ENCODE results near the gene SPON1. TPM values are rescaled to one million over a fixed set of nuclear protein-coding genes. Genes with fewer than 3 reads are reported as not detected.
"Not testable (repeated sequence)": the region's sequence is repeated elsewhere in the genome, so short reads cannot be mapped to it uniquely, and the experiment has no call there.

Gene SPON1
- total and polyA plus RNA-seq, 11 donors, result 1.6 to 20.0 (median 6.8) TPM

DNA sequence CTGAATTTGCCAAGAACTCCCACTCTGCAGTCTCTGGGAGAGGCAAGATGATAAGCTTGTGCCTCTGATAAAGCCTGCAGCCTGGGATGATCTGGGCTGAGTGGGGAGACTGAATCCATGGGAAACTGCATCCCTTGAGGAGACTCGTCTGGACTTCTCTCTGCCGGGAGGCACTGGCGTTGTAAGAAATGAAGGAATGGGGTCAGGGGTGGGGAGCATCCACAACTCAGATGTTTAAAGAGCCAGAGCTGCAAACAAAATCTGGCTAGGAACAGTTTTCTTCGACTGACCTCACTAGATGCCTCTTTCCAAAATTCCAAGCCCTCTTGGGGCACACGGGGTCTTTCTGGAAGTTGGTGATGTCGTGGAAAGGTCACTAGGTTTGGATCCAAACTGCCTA lies 64.4 kb downstream of the SPON1 start:
- peaks cover 0 to 25% (median 0%) of the 10 kb centered on the region in 9 donors for H3K27me3 ChIP-seq
- DNase-seq (peak in 3 of 5 donors; percentile 53 to 63 (median 59)), ATAC-seq (peak in 3 of 4 donors; percentile 66 to 74 (median 73))
- no peak for TF ChIP-seq POLR2A (IDR thresholded peaks at IDR 0.05)
- no peak for TF ChIP-seq CTCF (IDR thresholded peaks at IDR 0.05)
- H3K9me3 ChIP-seq, result no peaks in the 10 kb centered on the region
- H3K27ac ChIP-seq, result peak overlapping the region in 6 of 12 donors; percentile 6 to 58 (median 46)
- H3K4me3 ChIP-seq, result no peak overlapping the region
- H3K36me3 ChIP-seq, result no peaks in the 10 kb centered on the region
- 40 to 57% (median 49%) methylated on average over 6 of the region's 6 CpGs for WGBS, 4 donors
- intact Hi-C loops (cut with DNase I), result no loop called here
- H3K4me1 ChIP-seq, result peaks cover 0 to 35% (median 9%) of the 10 kb centered on the region in 12 donors

- 76 to 92% (median 88%) methylated on average over 1 of the region's 1 CpG for WGBS, 4 donors
- Histone ChIP-seq H3K4me1 (peaks cover 0 to 35% (median 9%) of the 10 kb centered on the region in 12 donors), H3K27me3 (peaks cover 0 to 25% (median 0%) of the 10 kb centered on the region in 9 donors), H3K36me3 (no peaks in the 10 kb centered on the region), H3K27ac (peak overlapping the region in 3 of 12 donors; percentile 14 to 58 (median 34)), H3K4me3 (no peak overlapping the region), H3K9me3 (no peaks in the 10 kb centered on the region)
- no peak for ATAC-seq
- intact Hi-C loops (cut with DNase I), result no loop called here
- TF ChIP-seq CTCF (IDR thresholded peaks at IDR 0.05) (no peak), POLR2A (IDR thresholded peaks at IDR 0.05) (no peak)
- no peak for DNase-seq
These were observed 65.0 kb downstream of the SPON1 start for GRCh38 chr11:14027525-14027924.

DNA sequence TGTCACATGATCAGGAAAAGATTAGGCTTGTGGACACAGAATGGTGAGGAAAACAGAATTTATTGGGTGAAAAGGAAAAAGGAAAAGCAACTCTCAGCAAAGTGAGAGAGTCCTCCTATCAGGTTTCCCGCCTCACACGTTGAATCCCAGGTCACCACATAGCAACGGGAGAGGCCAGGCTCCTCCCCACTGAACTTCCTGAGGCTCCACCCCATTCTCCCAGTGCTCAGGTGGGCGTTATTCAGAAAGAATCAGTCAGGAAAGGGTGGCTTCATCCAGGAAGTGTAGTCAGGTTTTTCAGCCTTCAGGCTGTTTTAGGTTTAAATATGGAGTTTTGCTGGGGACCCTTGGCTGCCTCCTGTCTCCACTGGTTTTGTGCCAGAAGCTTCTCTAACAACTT lies 66.9 kb downstream of the SPON1 start:
- Histone ChIP-seq H3K9me3 (no peaks in the 10 kb centered on the region), H3K36me3 (no peaks in the 10 kb centered on the region), H3K4me3 (no peak overlapping the region), H3K27ac (peak overlapping the region in 2 of 12 donors; percentile 6 to 51), H3K4me1 (peaks cover 0 to 35% (median 9%) of the 10 kb centered on the region in 12 donors), H3K27me3 (peaks cover 0 to 22% (median 0%) of the 10 kb centered on the region in 9 donors)
- WGBS, 4 donors, result 31 to 51% (median 39%) methylated on average over 4 of the region's 4 CpGs
- intact Hi-C loops (cut with DNase I), result no loop called here
- DNase-seq (no peak), ATAC-seq (no peak)
- TF ChIP-seq POLR2A (IDR thresholded peaks at IDR 0.05), result no peak
- TF ChIP-seq CTCF (IDR thresholded peaks at IDR 0.05), result no peak

DNA sequence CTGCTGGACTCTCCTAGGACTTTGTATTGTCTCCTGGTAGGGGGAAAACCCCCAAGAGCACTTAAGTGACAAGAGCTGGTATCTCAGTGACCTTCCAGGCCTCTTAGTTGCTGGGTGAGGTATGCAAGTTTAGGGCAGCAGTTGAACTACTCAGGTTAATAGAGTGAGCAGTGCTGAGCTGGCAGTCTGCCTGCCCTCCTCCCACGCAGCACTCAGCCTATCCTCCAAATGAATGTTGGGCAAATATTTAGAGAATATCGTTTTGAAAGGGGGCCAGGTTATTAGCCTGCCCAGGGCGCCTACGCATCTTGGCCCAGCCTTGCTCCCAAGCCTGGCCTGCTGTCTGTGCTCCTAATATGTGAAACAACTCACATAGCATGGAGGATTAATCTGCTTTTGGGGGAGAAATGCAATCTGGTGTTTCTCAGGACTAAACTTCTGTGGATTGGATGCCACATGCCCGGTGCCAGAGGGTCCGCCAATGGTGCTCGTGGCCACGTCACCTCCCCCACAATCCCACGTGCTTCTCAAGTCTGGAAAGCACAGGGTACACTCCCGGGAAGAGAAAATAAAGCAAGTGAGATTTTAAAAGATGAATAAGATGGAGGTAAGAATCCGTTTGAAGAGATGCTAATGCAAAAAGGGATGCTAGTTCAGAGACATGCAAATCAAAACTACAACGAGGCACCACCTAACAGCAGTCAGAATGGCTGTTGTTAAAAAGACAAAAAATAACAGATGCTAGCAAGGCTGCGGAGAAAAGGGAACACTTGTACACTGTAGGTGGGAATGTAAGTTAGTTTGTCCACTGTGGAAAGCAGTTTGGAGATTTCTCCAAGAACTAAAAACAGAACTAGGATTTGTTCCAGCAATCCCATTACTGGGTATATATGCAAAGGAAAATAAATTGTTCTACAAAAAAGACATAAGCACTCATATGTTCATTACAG lies 67.7 kb downstream of the SPON1 start:
- peaks cover 0 to 35% (median 9%) of the 10 kb centered on the region in 12 donors for H3K4me1 ChIP-seq
- H3K36me3 ChIP-seq, result no peaks in the 10 kb centered on the region
- 31 to 43% (median 34%) methylated on average over 13 of the region's 13 CpGs for WGBS, 4 donors
- no peaks in the 10 kb centered on the region for H3K9me3 ChIP-seq
- TF ChIP-seq CTCF (IDR thresholded peaks at IDR 0.05), result no peak
- no peak for TF ChIP-seq POLR2A (IDR thresholded peaks at IDR 0.05)
- peak overlapping the region in 4 of 12 donors; percentile 6 to 51 (median 25) for H3K27ac ChIP-seq
- H3K4me3 ChIP-seq, result no peak overlapping the region
- ATAC-seq (peak; percentile 74 to 92 (median 84)), DNase-seq (peak; percentile 71 to 77 (median 73))
- H3K27me3 ChIP-seq, result peaks cover 0 to 19% (median 0%) of the 10 kb centered on the region in 9 donors
- intact Hi-C loops (cut with DNase I), result no loop called here

- H3K27me3 ChIP-seq, result peaks cover 0 to 18% (median 0%) of the 10 kb centered on the region in 9 donors
- H3K9me3 ChIP-seq; H3K4me3 ChIP-seq; intact Hi-C loops (cut with DNase I); DNase-seq; H3K4me1 ChIP-seq; H3K27ac ChIP-seq; H3K36me3 ChIP-seq; ATAC-seq: not testable (repeated sequence)
- 72 to 93% (median 85%) methylated on average over 2 of the region's 2 CpGs for WGBS, 4 donors
These were observed 73.0 kb downstream of the SPON1 start for GRCh38 chr11:14035526-14035925.

Data from heart left ventricle (tissue), 16 donors.